NT2/D1 (cell line): ENCODE measurements around the gene PSME4.
"Not testable (repeated sequence)": the region's sequence is repeated elsewhere in the genome, so short reads cannot be mapped to it uniquely, and the experiment has no call there.

ENCODE experiments used
- DNase-seq: peaks from one replicate; pipeline ENCODE4 v3.0.0-alpha.2; 2011; ENCODE audit warnings: low read depth, low spot score
- H3K27me3 ChIP-seq: 2 replicates; pipeline ENCODE4 v1.6.0; 2011; ENCODE audit warnings: mild to moderate bottlenecking; ENCODE audit not compliant: insufficient read length, insufficient read depth
- H3K36me3 ChIP-seq: 2 replicates; pipeline ENCODE4 v1.6.1; 2011; ENCODE audit warnings: mild to moderate bottlenecking, low read length, mixed read lengths; ENCODE audit not compliant: insufficient read depth, insufficient read length
- H3K4me1 ChIP-seq: 2 replicates; pipeline ENCODE4 v1.5.1; 2011; ENCODE audit not compliant: insufficient read depth, insufficient read length
- H3K4me3 ChIP-seq: 2 replicates; pipeline ENCODE4 v1.5.1; 2011; ENCODE audit warnings: low read depth; ENCODE audit not compliant: insufficient read length
- H3K9ac ChIP-seq: 2 replicates; pipeline ENCODE4 v1.6.0; 2011; ENCODE audit warnings: low read depth; ENCODE audit not compliant: insufficient read length
- H3K9me3 ChIP-seq: 2 replicates; pipeline ENCODE4 v1.5.1; 2011; ENCODE audit warnings: mild to moderate bottlenecking, low read length; ENCODE audit not compliant: insufficient read depth
- SUZ12 ChIP-seq: IDR thresholded peaks from 2 replicates; pipeline ENCODE4 v1.6.1; 2011; ENCODE audit not compliant: insufficient read length, insufficient read depth; ENCODE audit errors: extremely low read depth
- YY1 ChIP-seq: IDR thresholded peaks from 2 replicates; pipeline ENCODE4 v1.6.1; 2011; ENCODE audit not compliant: insufficient read length, insufficient read depth
- ZNF274 ChIP-seq: IDR thresholded peaks from 2 replicates; pipeline ENCODE4 v1.6.1; 2011; ENCODE audit warnings: mild to moderate bottlenecking, low read depth, low read length

Gene PSME4

GRCh38 chr2:53856272-53856671, 114.5 kb downstream of the PSME4 start:
- DNase-seq: no peak
- no peak overlapping the region for H3K4me3 ChIP-seq
- H3K27me3 ChIP-seq: no peaks in the 10 kb centered on the region
- TF ChIP-seq SUZ12: no peak
- no peak for TF ChIP-seq YY1
- no peak for TF ChIP-seq ZNF274
- H3K4me1 ChIP-seq: no peaks in the 10 kb centered on the region
- H3K9me3 ChIP-seq: no peaks in the 10 kb centered on the region
- H3K9ac ChIP-seq: no peak overlapping the region
- H3K36me3 ChIP-seq: peaks cover 25% of the 10 kb centered on the region

- DNase-seq: no peak
- H3K9ac ChIP-seq: no peak overlapping the region
- H3K4me1 ChIP-seq: no peaks in the 10 kb centered on the region
- no peaks in the 10 kb centered on the region for H3K27me3 ChIP-seq
- no peaks in the 10 kb centered on the region for H3K9me3 ChIP-seq
- H3K36me3 ChIP-seq: peaks cover 22% of the 10 kb centered on the region
- no peak for TF ChIP-seq SUZ12
- no peak for TF ChIP-seq ZNF274
- TF ChIP-seq YY1: no peak
- H3K4me3 ChIP-seq: no peak overlapping the region
These were observed 116.1 kb downstream of the PSME4 start for GRCh38 chr2:53854678-53855077.

GRCh38 chr2:53852532-53852931, 118.3 kb downstream of the PSME4 start:
- Histone ChIP-seq H3K4me3 (no peak overlapping the region), H3K4me1 (no peaks in the 10 kb centered on the region), H3K36me3 (peaks cover 22% of the 10 kb centered on the region), H3K9me3 (no peaks in the 10 kb centered on the region), H3K27me3 (no peaks in the 10 kb centered on the region), H3K9ac (no peak overlapping the region)
- DNase-seq: no peak
- TF ChIP-seq ZNF274 (no peak), SUZ12 (no peak), YY1 (no peak)

- H3K9ac ChIP-seq, H3K9me3 ChIP-seq, H3K4me1 ChIP-seq, H3K27me3 ChIP-seq, DNase-seq, H3K4me3 ChIP-seq: not testable (repeated sequence)
- peaks cover 22% of the 10 kb centered on the region for H3K36me3 ChIP-seq
These were observed 119.6 kb downstream of the PSME4 start for GRCh38 chr2:53851052-53851757.

GRCh38 chr2:53848062-53848461, 122.7 kb downstream of the PSME4 start:
- Histone ChIP-seq H3K4me1 (no peaks in the 10 kb centered on the region), H3K27me3 (no peaks in the 10 kb centered on the region), H3K9me3 (no peaks in the 10 kb centered on the region), H3K9ac (no peak overlapping the region), H3K36me3 (peaks cover 4% of the 10 kb centered on the region), H3K4me3 (no peak overlapping the region)
- no peak for TF ChIP-seq ZNF274
- TF ChIP-seq SUZ12: no peak
- no peak for TF ChIP-seq YY1
- no peak for DNase-seq

- H3K9ac ChIP-seq: no peak overlapping the region
- H3K27me3 ChIP-seq: no peaks in the 10 kb centered on the region
- H3K36me3 ChIP-seq: no peaks in the 10 kb centered on the region
- H3K4me1 ChIP-seq: no peaks in the 10 kb centered on the region
- H3K9me3 ChIP-seq: no peaks in the 10 kb centered on the region
- H3K4me3 ChIP-seq: no peak overlapping the region
- no peak for DNase-seq
- no peak for TF ChIP-seq SUZ12
These were observed 127.2 kb downstream of the PSME4 start for GRCh38 chr2:53843595-53843994.

- Histone ChIP-seq H3K4me3 (no peak overlapping the region), H3K27me3 (no peaks in the 10 kb centered on the region), H3K9ac (no peak overlapping the region), H3K4me1 (no peaks in the 10 kb centered on the region), H3K36me3 (no peaks in the 10 kb centered on the region), H3K9me3 (no peaks in the 10 kb centered on the region)
- no peak for DNase-seq
- TF ChIP-seq ZNF274 (no peak), SUZ12 (no peak), YY1 (no peak)
These were observed 127.9 kb downstream of the PSME4 start for GRCh38 chr2:53842891-53843290.

GRCh38 chr2:53841651-53842050, 129.1 kb downstream of the PSME4 start:
- H3K4me3 ChIP-seq, DNase-seq, H3K4me1 ChIP-seq, H3K36me3 ChIP-seq, H3K9me3 ChIP-seq, H3K27me3 ChIP-seq, H3K9ac ChIP-seq: not testable (repeated sequence)
